NT2/D1 (cell line): ENCODE results near the gene SRI.
"Not testable (repeated sequence)": the region's sequence is repeated elsewhere in the genome, so short reads cannot be mapped to it uniquely, and the experiment has no call there.

Source experiments
- DNase-seq: peaks from one replicate; pipeline ENCODE4 v3.0.0-alpha.2; 2011; ENCODE audit warnings: low read depth, low spot score
- H3K27me3 ChIP-seq: 2 replicates; pipeline ENCODE4 v1.6.0; 2011; ENCODE audit warnings: mild to moderate bottlenecking; ENCODE audit not compliant: insufficient read length, insufficient read depth
- H3K36me3 ChIP-seq: 2 replicates; pipeline ENCODE4 v1.6.1; 2011; ENCODE audit warnings: mild to moderate bottlenecking, low read length, mixed read lengths; ENCODE audit not compliant: insufficient read depth, insufficient read length
- H3K4me1 ChIP-seq: 2 replicates; pipeline ENCODE4 v1.5.1; 2011; ENCODE audit not compliant: insufficient read depth, insufficient read length
- H3K4me3 ChIP-seq: 2 replicates; pipeline ENCODE4 v1.5.1; 2011; ENCODE audit warnings: low read depth; ENCODE audit not compliant: insufficient read length
- H3K9ac ChIP-seq: 2 replicates; pipeline ENCODE4 v1.6.0; 2011; ENCODE audit warnings: low read depth; ENCODE audit not compliant: insufficient read length
- H3K9me3 ChIP-seq: 2 replicates; pipeline ENCODE4 v1.5.1; 2011; ENCODE audit warnings: mild to moderate bottlenecking, low read length; ENCODE audit not compliant: insufficient read depth
- SUZ12 ChIP-seq: IDR thresholded peaks from 2 replicates; pipeline ENCODE4 v1.6.1; 2011; ENCODE audit not compliant: insufficient read length, insufficient read depth; ENCODE audit errors: extremely low read depth
- YY1 ChIP-seq: IDR thresholded peaks from 2 replicates; pipeline ENCODE4 v1.6.1; 2011; ENCODE audit not compliant: insufficient read length, insufficient read depth
- ZNF274 ChIP-seq: IDR thresholded peaks from 2 replicates; pipeline ENCODE4 v1.6.1; 2011; ENCODE audit warnings: mild to moderate bottlenecking, low read depth, low read length

The SRI gene

GRCh38 chr7:88219781-88220747, at the start of gene SRI:
TSS of gene SRI (minus strand) at chr7:88220038. CDS start at chr7:88220026, 12 bp downstream.
- peak; percentile 55 for DNase-seq
- Histone ChIP-seq H3K36me3 (peaks cover 21% of the 10 kb centered on the region), H3K4me3 (peak within 1 kb of the TSS; percentile 75), H3K9ac (peak within 1 kb of the TSS; percentile 82), H3K4me1 (peaks cover 1% of the 10 kb centered on the region), H3K9me3 (no peaks in the 10 kb centered on the region), H3K27me3 (no peaks in the 10 kb centered on the region)
- TF ChIP-seq YY1 (no peak), ZNF274 (no peak), SUZ12 (no peak)

DNA sequence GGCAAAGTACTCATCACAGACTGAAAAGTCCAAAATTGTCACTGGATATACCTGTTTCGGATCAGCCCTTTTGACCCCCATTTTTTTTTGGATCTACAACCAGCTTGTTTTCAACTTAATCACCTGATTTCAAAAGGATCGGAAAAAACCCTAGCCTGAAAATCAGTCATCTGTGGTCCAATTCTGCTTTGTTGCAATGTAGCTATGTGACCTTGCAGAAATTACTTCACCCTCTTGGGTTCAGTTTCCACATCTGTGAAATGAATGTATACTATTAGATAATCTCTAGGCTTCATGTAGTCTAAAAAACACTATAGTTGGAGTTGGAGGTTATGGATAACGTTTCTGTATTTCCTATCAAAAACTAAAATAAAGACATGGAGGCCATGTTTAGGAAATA, 49.7 kb upstream of the SRI start:
- H3K4me3 ChIP-seq: no peak overlapping the region
- DNase-seq: no peak
- no peak overlapping the region for H3K9ac ChIP-seq
- H3K27me3 ChIP-seq: no peaks in the 10 kb centered on the region
- no peak for TF ChIP-seq SUZ12
- TF ChIP-seq YY1: no peak
- TF ChIP-seq ZNF274: no peak
- H3K9me3 ChIP-seq: no peaks in the 10 kb centered on the region
- H3K4me1 ChIP-seq: no peaks in the 10 kb centered on the region
- no peaks in the 10 kb centered on the region for H3K36me3 ChIP-seq

- H3K4me1 ChIP-seq: no peaks in the 10 kb centered on the region
- no peak for DNase-seq
- no peaks in the 10 kb centered on the region for H3K9me3 ChIP-seq
- TF ChIP-seq ZNF274 (no peak), SUZ12 (no peak), YY1 (no peak)
- no peaks in the 10 kb centered on the region for H3K36me3 ChIP-seq
- H3K9ac ChIP-seq: no peak overlapping the region
- H3K4me3 ChIP-seq: no peak overlapping the region
- no peaks in the 10 kb centered on the region for H3K27me3 ChIP-seq
These were observed 49.0 kb upstream of the SRI start for GRCh38 chr7:88268858-88269257.

DNA sequence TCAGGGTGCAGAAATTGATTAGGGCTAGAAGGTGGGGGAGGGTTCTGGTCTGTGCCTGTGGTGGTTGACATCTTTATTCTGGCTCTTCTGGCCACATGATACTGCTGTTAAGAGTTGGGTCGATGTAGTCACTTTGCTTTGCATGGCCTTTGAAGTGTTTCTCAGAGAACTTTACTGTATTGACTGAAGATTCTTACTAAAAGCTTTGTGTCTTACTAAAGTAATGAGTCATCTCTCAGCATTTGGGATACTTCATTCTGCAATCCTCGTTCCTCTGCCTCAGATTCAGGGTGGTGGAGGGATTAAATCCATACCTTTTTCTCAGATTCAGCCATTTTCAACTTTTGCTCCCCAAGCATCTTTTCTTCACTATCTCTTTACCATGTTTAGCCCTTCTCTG, 48.2 kb upstream of the SRI start:
- DNase-seq: no peak
- H3K9me3 ChIP-seq: no peaks in the 10 kb centered on the region
- no peak overlapping the region for H3K9ac ChIP-seq
- H3K36me3 ChIP-seq: no peaks in the 10 kb centered on the region
- H3K4me3 ChIP-seq: no peak overlapping the region
- no peaks in the 10 kb centered on the region for H3K27me3 ChIP-seq
- H3K4me1 ChIP-seq: no peaks in the 10 kb centered on the region
- no peak for TF ChIP-seq SUZ12
- no peak for TF ChIP-seq YY1
- TF ChIP-seq ZNF274: no peak

DNA sequence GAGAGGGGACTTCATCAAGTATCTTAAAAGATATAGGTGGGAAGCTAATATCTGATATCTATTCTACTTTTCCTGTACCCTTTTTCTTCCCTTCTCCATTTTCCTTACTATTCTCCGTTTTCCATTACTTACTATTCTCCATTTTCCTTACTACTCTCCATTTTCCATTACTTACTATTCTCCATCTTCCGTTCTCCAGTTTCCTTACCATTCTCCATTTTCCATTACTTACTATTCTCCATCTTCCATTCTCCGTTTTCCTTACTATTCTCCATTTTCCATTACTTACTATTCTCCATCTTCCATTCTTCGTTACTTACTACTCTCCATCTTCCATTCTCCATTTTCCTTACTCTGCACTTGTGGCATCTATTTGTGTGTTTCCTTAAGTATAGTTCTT, 47.6 kb upstream of the SRI start:
- no peaks in the 10 kb centered on the region for H3K27me3 ChIP-seq
- H3K4me1 ChIP-seq: no peaks in the 10 kb centered on the region
- H3K9ac ChIP-seq: no peak overlapping the region
- no peaks in the 10 kb centered on the region for H3K9me3 ChIP-seq
- TF ChIP-seq YY1: no peak
- TF ChIP-seq SUZ12: no peak
- no peaks in the 10 kb centered on the region for H3K36me3 ChIP-seq
- DNase-seq: no peak
- no peak overlapping the region for H3K4me3 ChIP-seq

DNA sequence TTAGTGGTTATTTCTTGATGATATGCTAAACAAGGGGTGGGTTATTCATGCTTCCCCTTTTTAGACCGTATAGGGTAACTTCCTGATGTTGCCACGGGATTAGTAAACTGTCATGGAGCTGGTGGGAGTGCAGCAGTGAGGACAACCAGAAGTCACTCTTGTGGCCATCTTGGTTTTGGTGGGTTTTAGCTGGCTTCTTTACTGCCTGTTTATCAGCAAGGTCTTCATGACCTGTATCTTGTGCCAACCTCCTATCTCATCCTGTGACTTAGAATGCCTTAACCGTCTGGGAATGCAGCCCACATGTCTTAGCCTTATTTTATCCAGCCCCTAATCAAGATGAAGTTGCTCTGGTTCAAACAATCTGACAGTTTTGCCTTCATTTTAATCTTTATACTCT, 45.1 kb upstream of the SRI start:
- not testable (repeated sequence) for H3K27me3 ChIP-seq, H3K9ac ChIP-seq, DNase-seq

GRCh38 chr7:88262562-88262961, 42.7 kb upstream of the SRI start:
- TF ChIP-seq SUZ12 (no peak), ZNF274 (no peak), YY1 (no peak)
- Histone ChIP-seq H3K9me3 (no peaks in the 10 kb centered on the region), H3K9ac (no peak overlapping the region), H3K36me3 (no peaks in the 10 kb centered on the region), H3K4me1 (no peaks in the 10 kb centered on the region), H3K4me3 (no peak overlapping the region), H3K27me3 (no peaks in the 10 kb centered on the region)
- DNase-seq: no peak

More for the DNA sequence above, 45.1 kb upstream of the SRI start:
- not testable (repeated sequence) for H3K4me3 ChIP-seq, H3K36me3 ChIP-seq, H3K4me1 ChIP-seq, H3K9me3 ChIP-seq
